Measurements from ENCODE around the gene SLC45A2.

SLC45A2 gene

DNA sequence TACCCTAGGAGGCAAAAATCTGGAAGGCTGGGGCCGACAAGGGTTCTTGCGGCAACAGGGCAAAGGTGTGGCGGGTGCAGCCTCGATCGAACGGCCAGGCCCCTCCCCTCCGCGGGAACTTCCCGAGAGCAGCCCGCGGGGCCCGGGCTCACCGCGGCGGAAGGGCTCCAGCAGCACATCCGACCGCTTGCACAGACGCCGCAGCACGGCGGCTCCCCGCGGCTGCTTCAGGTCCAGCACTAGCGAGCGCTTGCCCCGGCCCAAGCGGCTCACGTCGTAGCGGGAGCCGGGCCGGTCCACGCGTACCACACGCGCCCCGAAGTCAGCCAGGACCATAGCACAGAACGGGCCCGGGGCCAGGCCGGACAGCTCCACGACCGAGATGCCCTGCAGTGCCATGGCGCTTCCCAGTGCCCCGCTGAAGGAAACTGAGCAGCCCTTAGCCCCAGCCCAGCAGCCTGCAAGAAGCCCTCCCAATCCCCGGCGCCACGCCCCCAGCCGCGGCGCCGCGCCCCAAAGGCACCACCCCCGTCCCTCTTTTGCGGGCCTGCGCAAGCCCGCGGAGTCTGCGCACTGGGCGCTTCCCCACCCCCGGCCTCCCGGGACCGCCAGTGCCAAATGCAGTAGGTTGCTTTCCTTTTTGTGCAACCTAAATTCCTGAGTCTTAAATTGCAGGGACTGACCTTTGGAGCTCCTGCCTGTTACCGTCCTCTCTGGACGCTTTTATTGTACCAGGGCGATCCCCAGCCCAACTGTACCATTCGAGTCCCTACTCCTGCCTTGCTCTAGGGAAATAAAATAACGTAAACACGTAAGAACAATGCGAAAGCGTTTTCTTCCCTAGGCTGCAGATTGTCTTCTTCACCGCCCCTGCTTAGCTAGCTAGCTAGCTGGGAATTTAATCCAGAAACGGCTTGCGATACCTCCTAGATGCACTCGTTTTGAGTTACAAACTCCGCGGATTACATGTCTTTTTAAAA, 23.4 kb upstream of the SLC45A2 start, which contains the start of gene AMACR:
TSS of gene AMACR (minus strand) at position 430 of the 980 bp plus-strand sequence. CDS start at position 399, 31 bp downstream.
- no peaks in the 10 kb centered on the region for H3K36me3 ChIP-seq (ENCODE audit: low read length)
- peak within 1 kb of the TSS; percentile 64 for H3K9ac ChIP-seq (ENCODE audit: low read length)
- H2AFZ ChIP-seq (ENCODE audit: low read depth, low read length, severe bottlenecking), result peak within 1 kb of the TSS; percentile 81
- no peak for TF ChIP-seq EZH2phosphoT487 (conservative IDR thresholded peaks at IDR 0.05; ENCODE audit: low read length)
- TF ChIP-seq, protein P1, sequence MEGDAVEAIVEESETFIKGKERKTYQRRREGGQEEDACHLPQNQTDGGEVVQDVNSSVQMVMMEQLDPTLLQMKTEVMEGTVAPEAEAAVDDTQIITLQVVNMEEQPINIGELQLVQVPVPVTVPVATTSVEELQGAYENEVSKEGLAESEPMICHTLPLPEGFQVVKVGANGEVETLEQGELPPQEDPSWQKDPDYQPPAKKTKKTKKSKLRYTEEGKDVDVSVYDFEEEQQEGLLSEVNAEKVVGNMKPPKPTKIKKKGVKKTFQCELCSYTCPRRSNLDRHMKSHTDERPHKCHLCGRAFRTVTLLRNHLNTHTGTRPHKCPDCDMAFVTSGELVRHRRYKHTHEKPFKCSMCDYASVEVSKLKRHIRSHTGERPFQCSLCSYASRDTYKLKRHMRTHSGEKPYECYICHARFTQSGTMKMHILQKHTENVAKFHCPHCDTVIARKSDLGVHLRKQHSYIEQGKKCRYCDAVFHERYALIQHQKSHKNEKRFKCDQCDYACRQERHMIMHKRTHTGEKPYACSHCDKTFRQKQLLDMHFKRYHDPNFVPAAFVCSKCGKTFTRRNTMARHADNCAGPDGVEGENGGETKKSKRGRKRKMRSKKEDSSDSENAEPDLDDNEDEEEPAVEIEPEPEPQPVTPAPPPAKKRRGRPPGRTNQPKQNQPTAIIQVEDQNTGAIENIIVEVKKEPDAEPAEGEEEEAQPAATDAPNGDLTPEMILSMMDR (IDR thresholded peaks at IDR 0.05; ENCODE audit: insufficient read depth, low read length, poor library complexity, severe bottlenecking), result no peak
- peak within 1 kb of the TSS; percentile 65 for H3K4me2 ChIP-seq (ENCODE audit: low read depth, low read length, poor library complexity, severe bottlenecking)
- peak within 1 kb of the TSS; percentile 70 for H3K4me3 ChIP-seq (ENCODE audit: insufficient read depth, low read length, poor library complexity, severe bottlenecking)
- no peaks in the 10 kb centered on the region for H3K9me2 ChIP-seq (replicated peaks; ENCODE audit: insufficient read depth, low read length)
- H3K9me3 ChIP-seq (ENCODE audit: insufficient read depth, low read length), result no peaks in the 10 kb centered on the region
- peaks cover 11% of the 10 kb centered on the region; the same call in 1 of the 2 replicates for H3F3A ChIP-seq (ENCODE audit: insufficient read depth)
- no peaks in the 10 kb centered on the region for H4K20me1 ChIP-seq (ENCODE audit: low read depth, low read length)
- peak within 1 kb of the TSS; percentile 64 for H3K27ac ChIP-seq (ENCODE audit: low read depth, low read length)
- H3K27me3 ChIP-seq (ENCODE audit: low read length), result no peaks in the 10 kb centered on the region
- H3K79me2 ChIP-seq (ENCODE audit: insufficient read depth, low read length), result no peaks in the 10 kb centered on the region

- peak overlapping the region; percentile 81 for H2AFZ ChIP-seq (ENCODE audit: low read depth, low read length, severe bottlenecking)
- H3K4me3 ChIP-seq (ENCODE audit: insufficient read depth, low read length, poor library complexity, severe bottlenecking), result peak overlapping the region; percentile 70
- H3K36me3 ChIP-seq (ENCODE audit: low read length), result no peaks in the 10 kb centered on the region
- H4K20me1 ChIP-seq (ENCODE audit: low read depth, low read length), result no peaks in the 10 kb centered on the region
- peak overlapping the region; percentile 64 for H3K9ac ChIP-seq (ENCODE audit: low read length)
- no peak for TF ChIP-seq EZH2phosphoT487 (conservative IDR thresholded peaks at IDR 0.05; ENCODE audit: low read length)
- TF ChIP-seq, protein P1 (IDR thresholded peaks at IDR 0.05; ENCODE audit: insufficient read depth, low read length, poor library complexity, severe bottlenecking), result no peak
- H3K4me2 ChIP-seq (ENCODE audit: low read depth, low read length, poor library complexity, severe bottlenecking), result peak overlapping the region; percentile 65
- H3K79me2 ChIP-seq (ENCODE audit: insufficient read depth, low read length), result no peaks in the 10 kb centered on the region
- H3K27ac ChIP-seq (ENCODE audit: low read depth, low read length), result peak overlapping the region; percentile 64
- H3K9me3 ChIP-seq (ENCODE audit: insufficient read depth, low read length), result no peaks in the 10 kb centered on the region
- H3K27me3 ChIP-seq (ENCODE audit: low read length), result no peaks in the 10 kb centered on the region
- peaks cover 11% of the 10 kb centered on the region; the same call in 1 of the 2 replicates for H3F3A ChIP-seq (ENCODE audit: insufficient read depth)
- H3K9me2 ChIP-seq (replicated peaks; ENCODE audit: insufficient read depth, low read length), result no peaks in the 10 kb centered on the region
Measured at GRCh38 chr5:34007201-34007620, 22.7 kb upstream of the SLC45A2 start.

DNA sequence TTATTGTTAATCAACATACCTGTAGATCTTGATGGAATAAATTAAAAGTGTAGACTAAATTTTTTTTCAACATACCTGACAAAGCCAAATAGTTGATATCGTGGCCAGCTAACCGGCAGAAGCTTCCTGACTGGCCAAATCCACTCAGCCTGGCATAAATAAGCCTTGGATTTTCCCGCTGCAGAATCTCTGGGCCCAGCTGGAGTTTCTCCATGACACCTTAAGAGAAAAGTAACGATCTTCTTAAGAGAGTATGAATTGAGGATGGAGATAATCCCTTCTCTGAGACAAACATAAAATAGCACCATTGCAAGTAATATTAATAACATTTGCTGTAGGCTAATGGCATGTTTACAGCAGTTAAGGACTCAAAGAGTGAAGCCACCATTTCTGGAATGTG, 21.2 kb upstream of the SLC45A2 start:
- TF ChIP-seq, protein P1 (IDR thresholded peaks at IDR 0.05; ENCODE audit: insufficient read depth, low read length, poor library complexity, severe bottlenecking), result no peak
- TF ChIP-seq EZH2phosphoT487 (conservative IDR thresholded peaks at IDR 0.05; ENCODE audit: low read length), result no peak
- H2AFZ ChIP-seq (ENCODE audit: low read depth, low read length, severe bottlenecking), result no peak overlapping the region
- no peaks in the 10 kb centered on the region for H3K36me3 ChIP-seq (ENCODE audit: low read length)
- H3K27me3 ChIP-seq (ENCODE audit: low read length), result no peaks in the 10 kb centered on the region
- H3K27ac ChIP-seq (ENCODE audit: low read depth, low read length), result no peak overlapping the region
- H3K9ac ChIP-seq (ENCODE audit: low read length), result no peak overlapping the region
- H3K9me3 ChIP-seq (ENCODE audit: insufficient read depth, low read length), result no peaks in the 10 kb centered on the region
- H3K4me3 ChIP-seq (ENCODE audit: insufficient read depth, low read length, poor library complexity, severe bottlenecking), result no peak overlapping the region
- no peaks in the 10 kb centered on the region for H3K79me2 ChIP-seq (ENCODE audit: insufficient read depth, low read length)
- H4K20me1 ChIP-seq (ENCODE audit: low read depth, low read length), result no peaks in the 10 kb centered on the region
- no peaks in the 10 kb centered on the region for H3K9me2 ChIP-seq (replicated peaks; ENCODE audit: insufficient read depth, low read length)
- no peak overlapping the region for H3K4me2 ChIP-seq (ENCODE audit: low read depth, low read length, poor library complexity, severe bottlenecking)
- peaks cover 11% of the 10 kb centered on the region; the same call in 1 of the 2 replicates for H3F3A ChIP-seq (ENCODE audit: insufficient read depth)
